Liver (tissue), 9 donors: ENCODE results near the gene CAMSAP1. TPM values are rescaled to one million over a fixed set of nuclear protein-coding genes. Genes with fewer than 3 reads are reported as not detected.

Experiments used
- DNase-seq: peaks from one replicate; pipeline ENCODE4 v3.0.0-alpha.2; 2017; ENCODE audit warnings: low spot score
- H3K27ac ChIP-seq, 2 donors: one replicate each; pipeline ENCODE4 v1.7.0; 2013; ENCODE audit warnings: inconsistent platforms in 2 of 2, low read length in 2 of 2, control low read depth in 1 of 2, low read depth in 1 of 2, mild to moderate bottlenecking in 1 of 2
- H3K27me3 ChIP-seq, 4 donors: one replicate each; pipeline versions ENCODE4 v1.6.1 to v1.7.0; 2013; ENCODE audit warnings: low read length in 3 of 4, inconsistent platforms in 1 of 4, mild to moderate bottlenecking in 1 of 4, moderate library complexity in 1 of 4; ENCODE audit not compliant: control insufficient read depth in 4 of 4, insufficient read depth in 4 of 4
- H3K36me3 ChIP-seq, 4 donors: one replicate each; pipeline versions ENCODE4 v1.6.1 to v1.7.0; 2013; ENCODE audit warnings: low read length in 3 of 4, mild to moderate bottlenecking in 3 of 4, low read depth in 1 of 4, moderate library complexity in 1 of 4; ENCODE audit not compliant: control insufficient read depth in 4 of 4, insufficient read depth in 3 of 4
- H3K4me1 ChIP-seq, 4 donors: one replicate each; pipeline versions ENCODE4 v1.6.1 to v1.7.0; 2013; ENCODE audit warnings: low read length in 3 of 4, mild to moderate bottlenecking in 3 of 4, moderate library complexity in 1 of 4; ENCODE audit not compliant: control insufficient read depth in 4 of 4, insufficient read depth in 4 of 4
- H3K4me3 ChIP-seq, 3 donors: one replicate each; pipeline versions ENCODE4 v1.6.1 to v1.7.0; 2013; ENCODE audit warnings: low read length in 3 of 3, control low read depth in 1 of 3, low read depth in 1 of 3, mild to moderate bottlenecking in 1 of 3
- H3K9ac ChIP-seq, 2 donors: one replicate each; pipeline ENCODE4 v1.7.0; 2013; ENCODE audit warnings: low read length in 2 of 2, mild to moderate bottlenecking in 2 of 2, moderate library complexity in 2 of 2, control low read depth in 1 of 2, low read depth in 1 of 2
- H3K9me3 ChIP-seq, 4 donors: one replicate each; pipeline versions ENCODE4 v1.6.1 to v1.7.0; 2013; ENCODE audit warnings: low read length in 3 of 4; ENCODE audit not compliant: control insufficient read depth in 4 of 4
- ATF3 ChIP-seq: IDR thresholded peaks from 2 replicates; pipeline ENCODE4 v1.6.1; 2016; ENCODE audit warnings: antibody characterized with exemption
- CTCF ChIP-seq: fragments of 150-350 bp; IDR thresholded peaks from 2 replicates; pipeline ENCODE4 v1.5.1; 2017; ENCODE audit warnings: improper control_type of control experiment, low read depth, low read length; ENCODE audit not compliant: missing input control
- EGR1 ChIP-seq, 2 donors: IDR thresholded peaks; 2 replicates each; pipeline ENCODE4 v1.6.1; 2016 to 2018; ENCODE audit warnings: antibody characterized with exemption in 2 of 2, low read depth in 2 of 2
- FOXA1 ChIP-seq: IDR thresholded peaks from 2 replicates; pipeline ENCODE4 v1.6.1; 2016; ENCODE audit warnings: antibody characterized with exemption
- FOXA2 ChIP-seq: IDR thresholded peaks from 2 replicates; pipeline ENCODE4 v1.6.1; 2016; ENCODE audit warnings: antibody characterized with exemption
- GABPA ChIP-seq, 2 donors: IDR thresholded peaks in 1 of 2; conservative IDR thresholded peaks in 1 of 2; 2 replicates each; pipeline ENCODE4 v1.6.1; 2016; ENCODE audit warnings: antibody characterized with exemption in 2 of 2, mild to moderate bottlenecking in 1 of 2, moderate library complexity in 1 of 2
- HNF4A ChIP-seq, 2 donors: conservative IDR thresholded peaks; 2 replicates each; pipeline ENCODE4 v1.6.1; 2016; ENCODE audit warnings: antibody characterized with exemption in 2 of 2, mild to moderate bottlenecking in 2 of 2
- HNF4G ChIP-seq: IDR thresholded peaks from 2 replicates; pipeline ENCODE4 v1.6.1; 2016; ENCODE audit warnings: antibody characterized with exemption
- JUND ChIP-seq, 2 donors: IDR thresholded peaks; 2 replicates each; pipeline ENCODE4 v1.6.1; 2016; ENCODE audit warnings: antibody characterized with exemption in 2 of 2
- MAX ChIP-seq: IDR thresholded peaks from 2 replicates; pipeline ENCODE4 v1.6.1; 2016; ENCODE audit warnings: antibody characterized with exemption
- NR2F2 ChIP-seq: IDR thresholded peaks from 2 replicates; pipeline ENCODE4 v1.6.1; 2016; ENCODE audit warnings: antibody characterized with exemption
- RAD21 ChIP-seq, 2 donors: IDR thresholded peaks; 2 replicates each; pipeline ENCODE4 v1.6.1; 2016; ENCODE audit warnings: antibody characterized with exemption in 2 of 2, mild to moderate bottlenecking in 2 of 2
- REST ChIP-seq: IDR thresholded peaks from 2 replicates; pipeline ENCODE4 v1.6.1; 2016; ENCODE audit warnings: antibody characterized with exemption, mild to moderate bottlenecking
- RXRA ChIP-seq, 2 donors: IDR thresholded peaks; 2 replicates each; pipeline ENCODE4 v1.6.1; 2017 to 2018; ENCODE audit warnings: antibody characterized with exemption in 2 of 2, mild to moderate bottlenecking in 1 of 2
- SP1 ChIP-seq: IDR thresholded peaks from 2 replicates; pipeline ENCODE4 v1.6.1; 2018; ENCODE audit warnings: antibody characterized with exemption, mild to moderate bottlenecking
- TAF1 ChIP-seq: conservative IDR thresholded peaks from 2 replicates; pipeline ENCODE4 v1.6.1; 2016; ENCODE audit warnings: antibody characterized with exemption, mild to moderate bottlenecking
- YY1 ChIP-seq: IDR thresholded peaks from 2 replicates; pipeline ENCODE4 v1.6.1; 2016; ENCODE audit warnings: antibody characterized with exemption, mild to moderate bottlenecking
- ZBTB33 ChIP-seq: IDR thresholded peaks from 2 replicates; pipeline ENCODE4 v1.6.1; 2016; ENCODE audit warnings: antibody characterized with exemption
- WGBS: extraction: QIAGEN DNeasy Blood & Tissue Kit; methylation state at CpG from one replicate; pipeline ENCODE4 v1.1.7; 2013; 5-methylcytosine and 5-hydroxymethylcytosine counted together
- polyA plus RNA-seq, 2 donors: library from polyadenylated mRNA; stranded (reverse) in 1 of 2; unstranded in 1 of 2; fragments of 200-250 nt in 1 of 2; fragments of >200 nt in 1 of 2; fragmentation: Nextera tagmentation in 1 of 2; extraction: Ambion mirVana in 1 of 2; gene quantifications; one replicate each; pipeline versions ENCODE4 v1.2.1 to v1.2.3, GENCODE V29; 2013 to 2015
- total RNA-seq, 2 donors: library from RNA; depleted of rRNA; stranded (reverse); fragments of >200 nt; gene quantifications; one replicate each; pipeline ENCODE4 v1.2.3, GENCODE V29; 2014
- donor health status: healthy.
- donor health status: healthy.
- donor health status: healthy.
- donor health status: healthy.
- donor health status: healthy.

Gene CAMSAP1
- total and polyA plus RNA-seq, 4 donors: 0.97 to 6.4 (median 5.1) TPM

- TF ChIP-seq REST (no peak), YY1 (no peak), SP1 (no peak), CTCF (no peak)
Measured at GRCh38 chr9:135775911-135776310, 131.4 kb downstream of the CAMSAP1 start (continued).

- WGBS: 73% methylated on average over 24 of the region's 24 CpGs
- Histone ChIP-seq H3K4me1 (no peaks in the 10 kb centered on the region), H3K27me3 (no peaks in the 10 kb centered on the region), H3K9me3 (no peaks in the 10 kb centered on the region), H3K27ac (no peak overlapping the region), H3K36me3 (no peaks in the 10 kb centered on the region), H3K9ac (no peak overlapping the region), H3K4me3 (no peak overlapping the region)
- TF ChIP-seq ZBTB33 (no peak), EGR1 (IDR thresholded peaks at IDR 0.05; ENCODE audit: low read depth in 2 of 2) (no peak), CTCF (no peak), FOXA2 (no peak), NR2F2 (no peak), FOXA1 (no peak), TAF1 (no peak), GABPA (IDR thresholded peaks at IDR 0.05 in 1 of 2, conservative IDR thresholded peaks at IDR 0.05 in 1 of 2) (no peak), HNF4A (conservative IDR thresholded peaks at IDR 0.05) (no peak), SP1 (no peak), JUND (IDR thresholded peaks at IDR 0.05) (no peak), REST (no peak), RAD21 (IDR thresholded peaks at IDR 0.05) (no peak), YY1 (no peak), HNF4G (no peak), ATF3 (no peak), MAX (no peak), RXRA (IDR thresholded peaks at IDR 0.05) (no peak)
- DNase-seq: no peak
Measured at GRCh38 chr9:135774794-135775525, 132.4 kb downstream of the CAMSAP1 start.
